ENCODE results near the gene TUBB2A.

Gene TUBB2A

GRCh38 chr6:3119040-3119723 lies 38.2 kb downstream of the TUBB2A start:
- DNase-seq (ENCODE audit: low read depth in 2 of 2), result no peak

DNA sequence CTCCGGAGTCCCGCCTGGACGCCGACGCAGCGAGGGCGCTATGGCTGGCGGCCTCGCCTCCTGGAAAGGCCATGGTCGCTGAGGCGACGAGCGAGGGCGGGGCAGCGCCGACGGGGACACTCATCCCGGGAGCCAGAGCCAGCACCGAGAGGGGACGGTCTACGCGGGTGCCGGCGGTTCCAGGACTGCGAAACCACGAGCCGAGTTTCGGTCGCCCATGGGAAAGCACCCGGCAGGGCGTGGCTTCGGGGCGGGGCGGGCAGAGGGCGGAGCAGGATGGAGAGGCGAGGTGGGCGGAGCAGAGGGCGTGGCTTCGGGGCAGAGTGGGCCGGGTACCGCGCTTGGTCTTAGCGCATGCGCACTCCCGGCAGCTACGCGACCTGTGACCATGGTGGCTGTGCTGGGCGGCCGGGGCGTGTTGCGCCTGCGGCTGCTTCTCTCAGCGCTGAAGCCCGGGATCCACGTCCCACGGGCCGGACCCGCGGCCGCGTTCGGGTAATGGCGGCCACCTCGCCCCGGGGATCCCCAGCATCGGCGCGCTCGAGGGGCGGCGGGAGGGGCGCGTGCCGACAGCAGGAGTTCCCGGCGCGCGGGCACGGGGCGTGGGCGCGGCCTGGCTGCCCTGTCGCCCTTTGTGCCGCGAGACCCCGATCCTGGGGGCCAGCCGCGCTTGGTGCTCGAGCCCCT lies 38.8 kb downstream of the TUBB2A start, which contains the start of gene BPHL:
Gene BPHL, plus strand, starts transcription at position 359 of the 687 bp plus-strand sequence. Its CDS starts 30 bp downstream, at position 389.
- peak; percentile 100 for DNase-seq (ENCODE audit: low read depth in 2 of 2)

- no peak for DNase-seq (ENCODE audit: low read depth in 2 of 2)
These were observed 39.4 kb downstream of the TUBB2A start for GRCh38 chr6:3117912-3118352.

GRCh38 chr6:3114377-3114776 lies 43.0 kb downstream of the TUBB2A start:
- DNase-seq (ENCODE audit: low read depth in 2 of 2), result no peak

- no peak for DNase-seq (ENCODE audit: low read depth in 2 of 2)
These were observed 47.6 kb downstream of the TUBB2A start for GRCh38 chr6:3109761-3110160.

DNA sequence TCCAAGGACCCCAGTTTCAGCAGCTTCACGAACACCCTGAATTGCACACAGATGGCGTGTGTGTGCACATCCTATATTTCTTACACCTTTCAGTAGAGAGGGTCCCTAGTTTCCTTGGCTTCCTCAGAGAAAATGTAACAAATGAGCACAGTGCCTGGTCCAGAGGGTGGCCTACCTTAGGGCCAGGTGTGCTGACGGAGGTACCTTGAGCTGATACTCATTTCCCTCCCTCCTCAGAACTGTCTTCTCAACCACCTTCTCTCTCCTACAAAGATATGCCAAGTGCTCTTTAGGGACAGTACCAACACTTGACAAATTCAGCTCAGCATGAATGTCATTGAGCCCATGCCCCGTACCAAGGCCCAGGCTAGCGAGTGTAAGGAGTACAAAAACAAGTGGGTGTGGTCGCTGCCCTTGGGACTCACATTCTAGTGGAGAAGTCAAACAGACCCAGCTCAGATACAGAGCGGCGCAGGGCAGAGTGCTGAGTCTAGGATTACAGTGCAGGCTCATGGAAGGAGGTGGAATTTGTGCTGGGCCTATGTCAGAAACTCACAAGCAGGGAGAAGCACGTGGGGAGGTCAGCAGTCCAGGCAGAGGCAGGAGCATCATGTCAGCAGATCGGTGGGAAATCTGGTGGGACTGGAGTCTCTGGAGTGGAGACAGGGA lies 48.5 kb downstream of the TUBB2A start:
- DNase-seq (ENCODE audit: low read depth in 2 of 2), result no peak

All from stimulated activated CD8-positive, alpha-beta memory T cell treated with anti-CD3 and anti-CD28 coated beads, Interleukin-7, amount 100 ng/mL, for 1 hour (primary cell).